ENCODE results near the gene HOXC12.

The HOXC12 gene, protein sequence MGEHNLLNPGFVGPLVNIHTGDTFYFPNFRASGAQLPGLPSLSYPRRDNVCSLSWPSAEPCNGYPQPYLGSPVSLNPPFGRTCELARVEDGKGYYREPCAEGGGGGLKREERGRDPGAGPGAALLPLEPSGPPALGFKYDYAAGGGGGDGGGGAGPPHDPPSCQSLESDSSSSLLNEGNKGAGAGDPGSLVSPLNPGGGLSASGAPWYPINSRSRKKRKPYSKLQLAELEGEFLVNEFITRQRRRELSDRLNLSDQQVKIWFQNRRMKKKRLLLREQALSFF

DNA sequence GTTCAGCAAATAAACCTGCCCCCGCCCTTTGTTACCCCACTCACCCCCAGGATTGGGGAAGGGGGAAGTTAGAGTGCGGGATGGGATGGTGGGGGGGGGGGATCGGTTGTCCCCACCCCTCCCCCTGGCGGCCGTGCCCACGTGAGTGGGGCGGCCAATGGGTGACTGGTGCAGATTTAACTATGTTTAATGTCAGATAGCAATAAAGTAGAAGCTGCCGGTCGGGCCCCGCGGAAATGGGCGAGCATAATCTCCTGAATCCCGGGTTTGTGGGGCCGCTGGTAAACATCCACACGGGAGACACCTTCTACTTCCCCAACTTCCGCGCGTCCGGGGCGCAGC is at the start of gene HOXC12:
Gene HOXC12 (plus strand): TSS at position 210 of the 342 bp plus-strand sequence. CDS start 27 bp downstream, at position 237.
- DNase-seq, result no peak

DNA sequence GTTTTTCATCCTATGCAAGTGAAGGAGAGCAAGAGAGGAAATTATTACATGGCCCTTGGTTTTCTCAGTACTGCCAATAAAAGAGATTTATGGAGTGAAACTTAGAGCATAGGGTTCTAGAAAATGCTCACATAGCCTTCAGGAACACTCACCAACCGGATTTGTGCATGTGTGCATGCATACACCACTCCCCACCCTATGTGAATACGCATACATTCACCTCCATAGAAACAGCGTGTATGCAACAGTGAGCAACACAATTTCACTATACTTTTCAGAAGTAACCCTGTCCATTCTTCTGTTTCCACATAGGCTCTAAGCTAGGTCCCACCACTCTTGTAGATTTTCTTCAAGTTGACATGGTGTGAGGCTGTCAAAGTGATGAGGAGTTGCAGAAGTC is 47.6 kb upstream of the HOXC12 start:
- DNase-seq, result no peak

DNA sequence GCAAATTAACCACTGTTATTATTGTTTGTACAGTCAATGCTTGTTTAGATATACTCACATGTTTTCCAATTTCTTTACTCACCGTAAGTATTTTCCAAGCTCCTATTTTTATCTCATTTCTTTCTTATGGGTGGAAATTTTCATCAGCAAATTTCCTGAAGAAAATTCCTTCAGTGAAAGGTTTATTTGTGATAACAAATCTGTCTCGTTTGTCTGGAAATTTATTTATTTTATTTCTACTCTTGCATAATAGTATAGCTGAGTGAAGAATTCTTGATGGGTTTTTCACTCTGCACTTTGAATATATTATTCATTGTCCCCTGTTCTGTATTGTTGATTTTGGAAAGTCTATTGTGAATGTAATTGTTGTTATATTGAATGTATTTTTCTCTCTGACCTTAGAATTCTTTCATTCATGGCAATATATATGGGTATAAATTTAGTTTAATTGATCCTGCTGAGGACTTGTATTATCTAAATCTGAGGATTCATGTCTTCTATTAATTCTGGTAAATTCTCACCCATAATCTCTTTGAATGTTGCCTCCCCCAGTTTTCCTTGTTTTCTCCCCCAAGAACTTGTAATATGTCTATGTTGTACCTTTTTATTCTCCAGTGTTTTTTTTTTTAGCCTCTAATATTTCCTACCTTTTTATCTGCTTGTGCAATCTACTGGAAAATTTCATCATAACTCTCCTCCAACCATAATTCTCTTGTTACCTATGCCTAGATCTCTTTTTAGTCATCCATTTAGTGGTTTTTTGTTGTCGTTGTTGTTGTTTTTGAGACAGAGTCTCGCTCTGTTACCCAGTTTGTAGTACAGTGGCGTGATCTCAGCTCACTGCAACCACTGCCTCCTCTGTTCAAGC is 37.7 kb upstream of the HOXC12 start:
- DNase-seq, result no peak

DNA sequence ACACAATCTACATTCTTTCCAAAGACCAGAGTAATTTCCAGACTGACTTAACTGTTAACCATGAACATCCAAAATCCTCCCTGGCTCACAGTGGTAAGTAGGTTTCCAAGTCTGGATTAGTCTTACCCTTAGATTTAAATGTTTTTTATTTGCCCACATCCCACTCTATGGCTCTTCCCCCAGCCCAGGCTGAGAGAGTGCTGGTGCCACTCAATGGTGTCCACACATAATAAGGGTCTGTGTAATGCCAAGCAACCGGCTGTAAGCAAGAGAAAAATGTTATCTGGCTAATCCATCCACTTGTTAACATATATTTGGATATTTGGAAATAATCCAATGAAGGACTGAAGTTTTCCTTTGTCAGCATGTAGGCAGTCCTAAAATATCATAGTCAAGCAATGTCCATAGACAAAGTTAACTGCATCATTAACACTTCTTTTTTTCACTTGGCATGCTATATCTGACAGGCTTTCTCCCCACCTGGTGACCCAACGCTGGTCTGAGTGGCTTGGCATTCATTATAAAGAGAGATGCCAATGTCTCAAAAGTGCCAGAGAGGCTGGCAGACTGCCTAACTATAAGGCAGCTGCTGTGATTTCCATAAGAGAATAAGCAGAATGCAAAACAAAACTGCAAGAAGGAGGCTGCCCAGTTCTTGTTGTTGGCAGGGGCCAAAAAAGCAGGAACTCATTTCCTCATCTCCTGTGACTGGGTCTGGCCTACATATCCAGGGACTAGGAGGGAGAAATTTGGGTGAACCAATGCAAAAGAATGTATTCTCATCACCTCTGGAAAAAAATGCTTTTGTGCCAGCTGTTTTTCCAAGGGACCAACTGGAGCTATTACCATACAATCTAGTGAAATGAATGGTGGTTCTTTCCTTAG is 29.9 kb upstream of the HOXC12 start:
- DNase-seq, result no peak

DNA sequence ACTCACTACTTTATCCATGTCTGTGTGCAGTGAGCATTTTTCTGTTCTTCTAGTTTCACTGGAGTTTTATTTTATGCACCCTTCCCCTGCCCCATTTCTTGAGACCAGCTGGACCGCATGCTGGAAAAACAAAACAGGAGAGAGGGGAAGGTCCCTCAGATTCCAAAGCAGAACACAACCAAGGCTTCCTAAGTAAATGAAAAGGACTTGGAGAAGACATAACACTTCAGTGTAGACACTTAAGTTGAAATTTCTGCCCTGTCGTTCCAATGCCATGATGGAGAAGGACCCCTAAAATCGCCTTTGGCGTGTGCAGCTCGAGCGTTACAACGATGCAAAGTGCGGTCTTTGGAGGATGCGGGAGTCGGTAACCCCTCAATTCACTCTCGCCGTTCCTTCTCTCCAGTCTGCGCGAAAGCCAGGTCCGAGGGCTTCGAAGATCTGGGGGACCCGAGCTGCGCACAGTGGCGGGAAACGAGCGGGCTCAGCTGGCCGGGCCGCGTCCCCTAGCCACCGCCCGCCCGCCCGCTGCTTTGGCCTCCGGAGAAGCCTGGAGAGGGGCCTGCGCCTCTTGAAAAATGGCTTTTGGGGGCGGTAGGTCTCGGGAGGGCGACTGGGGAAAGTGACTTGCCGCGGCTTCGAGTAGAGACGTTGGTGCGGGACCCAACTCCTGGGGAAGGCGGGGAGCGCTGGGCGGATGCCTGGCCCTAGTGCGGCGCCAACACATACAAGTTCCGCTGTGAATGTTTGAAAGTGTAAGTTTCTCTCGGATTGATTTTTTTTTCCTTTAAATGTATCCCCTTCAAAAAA is 27.3 kb upstream of the HOXC12 start:
- no peak for DNase-seq

DNA sequence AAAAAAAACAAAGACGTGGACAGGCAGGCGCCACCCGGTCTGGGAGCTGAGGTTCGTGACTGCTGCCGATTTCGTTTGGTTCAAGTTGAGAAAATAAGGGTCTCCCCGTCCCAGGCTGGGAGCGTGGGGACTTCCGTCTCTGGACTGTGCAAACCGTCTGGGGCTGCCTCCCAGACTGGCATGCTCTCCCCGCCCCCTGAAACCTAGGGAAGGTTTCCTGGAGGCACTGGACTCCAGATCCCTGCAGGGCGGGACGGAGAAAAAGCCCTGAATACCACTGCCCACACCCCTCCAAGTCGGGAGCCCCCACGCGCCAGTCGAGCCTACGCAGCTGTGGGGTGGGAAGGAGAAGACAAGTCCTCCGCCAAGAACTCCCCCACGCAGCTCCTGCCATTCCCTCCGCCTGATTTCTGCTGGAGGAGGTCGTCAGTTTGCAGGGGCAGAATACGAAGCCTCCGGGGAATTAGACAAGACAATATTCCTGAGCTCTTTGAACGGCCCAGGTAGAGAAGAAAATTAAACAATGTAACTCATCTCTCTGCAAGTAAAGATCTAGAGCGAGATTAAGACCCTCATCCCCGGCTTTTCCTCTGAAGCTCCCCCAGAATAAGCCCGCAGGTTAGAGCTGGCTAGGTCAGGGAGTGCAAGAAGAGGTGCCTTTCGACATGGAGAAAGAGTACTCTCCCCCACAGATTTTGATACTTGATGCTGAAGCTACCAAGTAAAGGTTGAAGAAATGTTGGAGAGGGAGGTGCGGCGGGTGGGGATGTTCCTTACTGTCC is 26.5 kb upstream of the HOXC12 start:
- DNase-seq, result no peak

DNA sequence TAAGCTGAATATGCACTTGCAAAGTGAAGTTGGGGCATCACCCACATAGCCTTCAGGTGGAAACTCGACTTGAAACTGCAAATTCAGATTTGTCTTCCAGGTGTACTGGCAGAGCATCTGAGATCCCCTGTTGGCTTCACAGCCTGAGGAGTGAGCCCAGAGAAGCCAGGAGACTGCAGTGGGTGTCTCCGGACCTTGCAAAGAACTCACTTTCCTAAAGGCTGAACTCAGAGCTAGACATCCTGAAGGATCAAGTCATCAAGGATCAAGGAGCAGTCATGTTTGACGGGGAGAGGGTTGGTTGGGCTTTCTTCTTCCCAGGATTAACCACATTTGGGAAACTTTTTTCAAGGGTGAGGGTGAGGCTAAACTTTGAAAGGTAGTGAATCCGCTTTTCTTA is 25.2 kb upstream of the HOXC12 start:
- DNase-seq, result no peak

DNA sequence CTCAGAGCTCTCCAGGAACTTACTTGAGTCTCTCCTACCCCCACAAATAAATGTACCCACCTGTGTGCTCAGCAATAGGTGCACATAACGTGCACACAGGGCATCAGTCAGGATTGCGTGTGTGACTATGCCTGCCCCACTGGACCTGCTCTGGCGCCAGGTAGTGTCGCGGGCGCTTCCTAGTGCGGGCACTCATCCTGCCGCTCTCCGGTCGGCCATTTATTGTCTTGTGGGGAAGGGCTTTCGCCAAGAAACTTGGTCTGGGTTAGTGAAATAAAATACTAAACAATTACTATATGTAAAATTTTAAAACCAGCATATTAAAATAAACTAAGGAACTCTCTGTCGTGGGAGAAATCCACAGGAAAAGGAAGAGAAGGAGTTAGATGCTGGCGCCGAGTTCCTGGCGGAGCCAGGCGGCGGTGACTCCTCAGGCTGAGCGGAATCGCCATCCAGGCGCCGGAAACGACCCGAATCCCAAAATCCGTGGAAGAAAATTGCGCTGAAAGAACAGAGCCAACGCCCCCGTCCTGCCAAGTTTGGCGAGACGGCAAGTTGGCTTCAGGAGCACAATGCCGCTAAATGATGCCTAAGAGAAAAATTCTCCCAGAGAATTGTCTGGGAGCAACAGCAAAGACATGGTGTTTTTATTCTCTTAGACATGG is 24.0 kb upstream of the HOXC12 start:
- no peak for DNase-seq

DNA sequence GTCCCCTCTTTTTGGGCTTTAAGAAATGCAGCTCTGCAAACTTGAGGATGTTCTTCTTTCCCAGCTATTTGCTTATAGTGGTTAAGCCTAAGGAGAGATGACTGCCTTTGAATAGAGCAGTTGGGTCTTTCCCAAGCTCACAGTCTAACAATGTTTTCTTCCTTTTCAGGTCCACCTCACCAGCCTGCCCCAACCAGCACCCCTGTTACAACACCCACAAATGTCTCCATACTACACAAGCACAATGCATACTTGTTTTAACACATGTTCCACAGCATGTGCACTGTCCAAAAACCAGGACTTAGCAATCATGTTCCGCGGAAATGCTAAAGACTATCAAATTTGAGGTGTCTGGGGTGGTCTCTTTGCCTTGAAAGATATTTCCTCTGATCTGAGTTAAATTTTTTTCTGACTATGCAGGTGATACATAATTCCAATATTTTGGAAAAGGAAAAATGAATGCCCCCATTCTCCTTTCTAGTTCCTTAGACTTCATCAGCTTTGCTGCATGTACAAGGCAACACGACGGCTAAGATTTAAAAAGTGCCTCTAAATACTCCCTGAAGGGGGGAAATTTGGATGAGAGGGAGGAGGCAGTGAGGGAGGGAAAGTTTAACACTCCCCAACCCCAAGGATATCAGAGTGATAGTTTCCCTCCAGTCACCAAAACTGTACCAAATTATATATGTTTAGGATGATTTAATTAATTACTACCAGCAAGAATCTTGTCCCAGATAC is 22.7 kb upstream of the HOXC12 start:
- no peak for DNase-seq

DNA sequence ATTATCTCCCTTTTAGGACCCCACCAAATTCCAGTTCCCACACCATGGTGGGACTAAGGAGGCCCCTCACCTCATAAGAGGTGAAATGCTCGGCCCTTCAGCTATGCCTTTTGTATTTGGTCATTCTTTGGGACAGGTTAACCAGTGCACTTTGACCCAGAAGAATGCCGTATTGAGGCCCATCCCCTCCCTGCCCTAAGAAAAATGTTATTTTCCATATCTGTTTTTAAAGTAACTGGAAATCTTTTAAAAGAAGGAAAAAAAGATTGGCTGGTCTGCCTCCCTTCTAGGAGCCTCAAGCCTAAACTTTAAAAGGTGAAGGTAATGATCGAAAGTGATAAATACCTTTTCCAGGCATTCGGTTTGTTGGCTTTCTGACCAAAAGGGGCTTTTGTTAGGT is 21.8 kb upstream of the HOXC12 start:
- no peak for DNase-seq

DNA sequence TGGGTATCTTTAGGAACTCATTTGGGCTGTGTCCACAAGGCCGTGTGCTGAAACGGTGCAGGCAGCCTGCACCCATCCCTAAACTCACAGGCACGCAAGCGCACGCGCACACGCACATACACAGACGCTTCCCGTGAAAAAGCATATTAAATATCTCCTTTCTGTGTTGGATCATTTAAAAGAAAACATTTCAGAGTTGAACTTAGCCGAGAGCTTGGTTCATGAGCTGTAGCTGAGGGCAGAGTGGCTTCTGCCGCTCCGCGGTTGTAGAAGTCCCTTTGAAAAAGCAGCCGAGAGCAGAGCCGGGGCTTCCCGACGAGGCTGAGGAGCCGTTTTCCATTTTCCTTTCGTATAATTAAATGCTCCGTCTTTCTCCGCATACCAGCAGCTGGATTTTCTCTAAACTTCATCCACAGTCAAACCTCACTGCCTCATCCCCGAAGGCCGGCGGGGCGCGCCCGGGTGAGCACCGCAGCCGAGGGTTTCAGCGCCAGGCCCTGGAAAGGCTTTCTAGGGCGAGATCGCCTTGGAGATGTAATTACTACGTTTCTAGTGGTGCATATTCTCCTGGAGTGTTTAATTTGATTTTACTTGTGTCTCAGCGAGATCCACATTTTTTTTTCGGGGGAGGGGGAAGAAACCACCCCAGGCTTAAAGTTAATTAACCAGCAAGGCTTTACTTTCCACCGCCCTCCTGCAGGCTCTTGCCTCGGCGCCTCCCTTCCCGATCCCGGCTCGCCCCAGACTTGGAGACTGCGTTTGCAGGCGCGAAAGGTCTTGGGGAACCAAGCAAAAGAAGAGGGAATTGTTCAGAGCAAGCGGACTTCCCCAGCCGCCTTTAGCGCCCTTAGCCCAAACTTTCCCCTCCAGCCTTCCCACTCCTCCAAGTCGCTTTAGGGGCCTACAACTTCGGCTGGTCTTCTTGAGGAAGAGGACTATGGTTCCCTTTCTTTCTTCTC is 19.0 kb upstream of the HOXC12 start:
- DNase-seq, result no peak

DNA sequence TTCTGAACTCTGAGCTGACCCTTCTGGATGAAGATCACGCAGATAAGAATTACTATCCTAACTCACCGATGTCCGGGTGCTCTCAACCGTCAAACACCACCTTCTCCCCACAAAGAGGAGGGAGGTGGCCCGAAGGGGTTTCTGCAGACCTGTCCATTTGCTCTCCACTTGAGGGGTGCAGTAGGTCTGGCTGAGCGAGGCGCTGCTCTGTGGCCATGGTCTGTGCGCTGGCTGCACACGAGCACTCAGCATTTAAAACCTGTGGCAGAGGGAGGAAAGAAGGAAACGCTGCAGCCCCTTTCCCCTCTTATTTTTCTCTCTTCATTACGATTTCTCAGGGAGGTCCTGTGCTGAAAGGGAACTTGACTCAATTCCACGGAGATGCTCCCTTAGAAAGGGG is 17.6 kb upstream of the HOXC12 start:
- DNase-seq, result no peak

DNA sequence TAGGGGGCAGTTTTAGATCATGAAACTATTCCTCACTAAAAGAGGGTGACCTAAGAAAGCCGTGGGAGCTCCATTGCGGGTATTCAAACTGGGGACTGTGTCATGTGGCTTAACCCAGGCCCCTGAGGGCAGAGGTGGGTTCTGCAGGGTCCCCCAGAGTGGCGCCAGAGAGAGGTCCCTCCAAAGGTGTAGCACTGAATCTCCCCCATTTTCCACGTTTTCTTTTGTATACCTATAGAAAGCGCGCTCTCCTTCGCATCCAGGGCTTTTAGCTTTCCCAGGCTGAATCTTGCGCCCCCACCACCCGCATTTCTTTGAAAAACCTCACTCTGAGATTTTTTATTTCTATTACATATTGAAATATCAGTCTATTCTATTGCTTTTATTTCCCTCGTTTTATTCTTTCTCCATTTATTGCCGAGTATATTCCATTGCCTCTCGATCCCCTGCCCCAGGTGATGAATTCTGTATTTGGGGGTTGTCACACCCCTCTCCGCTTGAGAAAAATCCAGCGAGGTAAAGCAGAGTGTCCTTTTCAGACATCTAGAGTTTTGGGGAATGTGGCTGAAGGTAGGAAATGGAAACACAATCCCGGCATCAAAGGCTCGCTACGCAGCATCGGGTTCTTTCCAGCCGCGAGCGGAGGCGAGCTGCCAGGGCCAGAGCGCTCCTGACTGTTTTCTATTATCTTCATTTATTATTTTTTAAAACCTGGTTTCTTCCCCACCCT is 16.9 kb upstream of the HOXC12 start:
- DNase-seq, result no peak

DNA sequence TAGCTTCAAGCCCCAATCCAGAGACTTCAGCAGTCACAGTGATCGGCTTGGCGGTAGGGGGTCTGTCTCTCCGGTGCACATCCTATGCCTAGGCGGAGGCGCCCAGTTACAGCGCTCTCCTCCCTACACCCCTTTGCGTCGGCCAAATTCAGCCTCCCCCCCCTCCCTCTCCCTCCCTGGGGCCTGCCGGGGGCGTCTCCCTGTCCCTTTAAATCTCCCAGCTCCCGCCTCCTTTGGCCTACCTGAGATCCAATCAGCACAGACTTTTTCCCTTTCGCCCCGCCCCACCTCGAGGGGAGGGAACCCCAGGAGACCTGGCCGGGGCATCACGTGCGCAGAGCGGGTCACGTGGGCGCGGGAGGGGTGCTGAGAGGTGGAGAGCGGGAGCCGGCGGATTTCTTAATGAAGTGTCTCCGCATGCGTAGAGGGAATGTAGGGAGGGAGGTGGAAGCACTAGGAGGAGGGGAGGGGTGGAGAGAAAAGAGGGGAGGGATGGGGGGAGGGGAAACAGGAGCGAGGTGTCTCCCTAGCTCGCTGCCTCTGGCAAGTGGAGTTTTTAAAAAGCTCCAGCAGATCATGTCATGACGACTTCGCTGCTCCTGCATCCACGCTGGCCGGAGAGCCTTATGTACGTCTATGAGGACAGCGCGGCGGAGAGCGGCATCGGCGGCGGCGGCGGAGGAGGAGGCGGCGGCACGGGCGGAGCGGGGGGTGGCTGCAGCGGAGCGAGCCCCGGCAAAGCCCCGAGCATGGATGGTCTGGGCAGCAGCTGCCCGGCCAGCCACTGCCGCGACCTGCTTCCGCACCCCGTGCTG is 16.2 kb upstream of the HOXC12 start, which contains the start of gene HOXC13:
Gene HOXC13 (plus strand): TSS at position 506 of the 815 bp plus-strand sequence. CDS start 76 bp downstream, at position 582.
- DNase-seq, result no peak

DNA sequence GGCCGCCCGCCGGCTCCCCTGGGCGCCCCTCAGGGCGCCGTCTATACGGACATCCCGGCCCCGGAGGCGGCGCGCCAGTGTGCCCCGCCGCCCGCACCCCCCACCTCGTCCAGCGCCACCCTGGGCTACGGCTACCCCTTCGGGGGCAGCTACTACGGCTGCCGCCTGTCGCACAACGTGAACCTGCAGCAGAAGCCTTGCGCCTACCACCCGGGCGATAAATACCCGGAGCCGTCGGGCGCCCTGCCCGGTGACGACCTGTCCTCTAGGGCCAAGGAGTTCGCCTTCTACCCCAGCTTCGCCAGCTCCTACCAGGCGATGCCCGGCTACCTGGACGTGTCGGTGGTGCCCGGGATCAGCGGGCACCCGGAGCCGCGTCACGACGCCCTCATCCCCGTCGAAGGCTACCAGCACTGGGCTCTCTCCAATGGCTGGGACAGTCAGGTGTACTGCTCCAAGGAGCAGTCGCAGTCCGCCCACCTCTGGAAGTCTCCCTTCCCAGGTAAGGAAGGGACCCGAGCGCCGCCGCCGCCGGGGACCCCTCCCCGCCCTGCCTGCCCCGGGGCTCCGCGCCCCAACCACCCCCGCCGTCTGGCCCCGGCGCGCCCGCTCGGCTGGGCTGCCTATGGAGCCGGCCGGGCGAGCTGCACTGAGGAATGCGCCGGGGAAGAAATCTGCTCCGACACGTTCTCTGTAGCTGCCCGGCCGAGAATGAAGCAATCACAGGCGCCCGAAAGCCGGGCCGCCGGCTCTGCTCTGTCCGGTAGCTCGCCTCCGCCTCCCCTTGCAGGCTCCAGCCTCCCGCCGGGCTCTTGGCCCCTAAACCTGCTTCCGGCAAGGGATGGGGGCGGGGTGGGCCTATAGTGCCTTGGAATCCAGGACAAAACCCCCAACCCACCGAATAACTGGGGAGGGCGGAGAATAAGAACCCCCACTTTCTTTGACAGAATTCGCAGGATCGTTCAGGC is 15.3 kb upstream of the HOXC12 start:
- no peak for DNase-seq

DNA sequence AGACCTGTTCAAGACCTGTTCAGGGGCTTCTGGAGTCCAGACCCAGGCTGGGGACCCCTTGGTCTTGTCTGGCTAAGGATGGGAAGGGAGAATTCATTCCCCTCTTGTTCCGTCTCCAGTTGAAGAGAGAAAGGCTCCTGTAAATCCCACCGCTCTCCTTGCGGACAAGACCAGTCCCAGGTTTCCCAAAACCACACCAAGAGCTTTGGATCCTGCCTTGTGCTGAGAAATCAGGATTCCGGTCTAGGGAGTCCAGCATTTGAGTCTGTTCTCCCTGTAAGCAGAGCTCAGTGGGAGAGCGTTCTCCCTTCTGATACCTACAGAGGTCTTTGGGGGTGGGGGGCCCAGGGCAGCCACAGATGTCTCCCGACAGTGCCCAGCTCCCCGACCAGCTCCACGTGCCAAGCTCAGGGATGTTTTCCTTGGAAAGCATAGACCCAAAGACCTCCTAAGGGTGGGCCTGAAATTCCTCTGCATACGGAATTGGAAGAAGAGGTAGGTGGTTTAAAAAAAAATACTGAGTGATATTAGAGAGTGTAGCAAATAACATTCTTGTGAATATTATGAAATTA is 14.2 kb upstream of the HOXC12 start:
- no peak for DNase-seq
